Right lobe of liver (tissue), 6 donors: ENCODE results near the gene MAP3K5. TPM values are rescaled to one million over a fixed set of nuclear protein-coding genes. Genes with fewer than 3 reads are reported as not detected.

Experiments used
- ATAC-seq, 4 donors: fragments of 200-7000 bp; cut with Tn5 transposase; one replicate each; pipeline ENCODE4 v1.9.1; 2020; ENCODE audit warnings: mild to moderate bottlenecking in 4 of 4, moderate library complexity in 4 of 4
- DNase-seq, 3 donors: peaks; one replicate each; pipeline ENCODE4 v3.0.0-alpha.2; 2020
- H3K27ac ChIP-seq, 3 donors: fragments of 200-600 bp; one replicate each; pipeline ENCODE4 v1.8.0; 2022
- H3K27me3 ChIP-seq, 2 donors: fragments of 200-600 bp; one replicate each; pipeline ENCODE4 v1.8.0; 2022
- H3K36me3 ChIP-seq, 4 donors: fragments of 200-600 bp; sonication (generic) in 1 of 4; one replicate each; pipeline versions ENCODE4 v1.5.1 to v1.8.0; 2017 to 2022; ENCODE audit warnings: control low read depth in 1 of 4
- H3K4me1 ChIP-seq, 4 donors: fragments of 200-600 bp; sonication (generic) in 1 of 4; one replicate each; pipeline versions ENCODE4 v1.5.1 to v1.8.0; 2017 to 2022; ENCODE audit warnings: control low read depth in 1 of 4
- H3K4me3 ChIP-seq, 3 donors: fragments of 200-600 bp; one replicate each; pipeline ENCODE4 v1.8.0; 2022
- H3K9me3 ChIP-seq, 4 donors: fragments of 200-600 bp; sonication (generic) in 1 of 4; one replicate each; pipeline versions ENCODE4 v1.5.1 to v1.8.0; 2017 to 2022; ENCODE audit warnings: control low read depth in 1 of 4
- CTCF ChIP-seq, 4 donors: fragments of 200-600 bp in 3 of 4; fragments of 450-650 bp in 1 of 4; IDR thresholded peaks; one replicate each; pipeline versions ENCODE4 v1.5.1 to v1.8.0; 2016 to 2022; ENCODE audit warnings: antibody characterized with exemption in 4 of 4, mild to moderate bottlenecking in 2 of 4
- POLR2A ChIP-seq: fragments of 450-650 bp; IDR thresholded peaks from one replicate; pipeline ENCODE4 v1.6.1; 2017; ENCODE audit warnings: antibody characterized with exemption, mild to moderate bottlenecking
- WGBS: methylation state at CpG from one replicate; pipeline ENCODE4 v1.1.6; 2018; ENCODE audit warnings: low coverage, low lambda C conversion rate; ENCODE audit not compliant: insufficient coverage; ENCODE audit errors: missing lambda C conversion rate; 5-methylcytosine and 5-hydroxymethylcytosine counted together
- intact Hi-C, 2 donors: fragments of 100-400 bp; cut with DNase I; formaldehyde crosslinking; loops; one replicate each; pipeline versions ENCODE4 v1.11.2 to v1.14.1; 2022
- total RNA-seq, 6 experiments: library from RNA; depleted of rRNA in 2 of 6; stranded (reverse); fragments of >200 nt in 2 of 6; fragmentation: NEBNext Ultra II Directional in 3 of 6; extraction: Animal tissue kit (Norgen Biotek cat#: 25700) in 3 of 6; gene quantifications; one replicate each; pipeline versions ENCODE4 v1.1.0 to v1.2.4, GENCODE V29; 2016 to 2023
- donor health status: DM: no; HTN: yes; CAD: no.
- donor health status: DM: no; HTN: no; CAD: no.
- donor health status: DM: no; HTN: no; CAD: no.
- donor health status: DM: no; HTN: yes; CAD: no.
- donor health status: DM: no; HTN: yes; CAD: no.

MAP3K5 gene
- total RNA-seq, 6 experiments from 2014 or later, result 5.0 to 10.4 (median 6.9) TPM

GRCh38 chr6:136766274-136766673 is 26.0 kb downstream of the MAP3K5 start:
- Histone ChIP-seq H3K9me3 (no peaks in the 10 kb centered on the region), H3K4me3 (no peak overlapping the region), H3K27me3 (no peaks in the 10 kb centered on the region), H3K4me1 (peaks cover 2 to 60% (median 16%) of the 10 kb centered on the region in 4 donors), H3K27ac (peak overlapping the region in 1 of 3 donors; percentile 58), H3K36me3 (no peaks in the 10 kb centered on the region)
- DNase-seq (peak in 1 of 3 donors; percentile 33), ATAC-seq (peak; percentile 23 to 49 (median 44))
- intact Hi-C loops, result no loop called here
- TF ChIP-seq POLR2A, result no peak
- no peak for TF ChIP-seq CTCF (IDR thresholded peaks at IDR 0.05)
- WGBS, result 33% methylated on average over 3 of the region's 3 CpGs

- no peak overlapping the region for H3K4me3 ChIP-seq
- no peak for DNase-seq
- H3K9me3 ChIP-seq, result no peaks in the 10 kb centered on the region
- no peaks in the 10 kb centered on the region for H3K27me3 ChIP-seq
- peaks cover 2 to 68% (median 16%) of the 10 kb centered on the region in 4 donors for H3K4me1 ChIP-seq
- peak in 1 of 4 donors; percentile 6 for ATAC-seq
- WGBS, result 63% methylated on average over 3 of the region's 3 CpGs
- no peak for TF ChIP-seq CTCF (IDR thresholded peaks at IDR 0.05)
- TF ChIP-seq POLR2A, result no peak
- no peak overlapping the region for H3K27ac ChIP-seq
- H3K36me3 ChIP-seq, result no peaks in the 10 kb centered on the region
- intact Hi-C loops, result no loop called here
These were observed 27.7 kb downstream of the MAP3K5 start for GRCh38 chr6:136764517-136764993.

- no peak for ATAC-seq
- WGBS, result 61% methylated on average over 5 of the region's 5 CpGs
These were observed 28.4 kb downstream of the MAP3K5 start for GRCh38 chr6:136763716-136764516.

GRCh38 chr6:136763255-136763654 is 29.0 kb downstream of the MAP3K5 start:
- H3K27ac ChIP-seq, result no peak overlapping the region
- H3K4me1 ChIP-seq, result peaks cover 2 to 59% (median 16%) of the 10 kb centered on the region in 4 donors
- H3K27me3 ChIP-seq, result no peaks in the 10 kb centered on the region
- intact Hi-C loops, result no loop called here
- DNase-seq, result no peak
- H3K4me3 ChIP-seq, result no peak overlapping the region
- H3K9me3 ChIP-seq, result no peaks in the 10 kb centered on the region
- TF ChIP-seq CTCF (IDR thresholded peaks at IDR 0.05) (no peak), POLR2A (no peak)
- WGBS, result 88% methylated on average over 1 of the region's 1 CpG
- H3K36me3 ChIP-seq, result no peaks in the 10 kb centered on the region
- ATAC-seq, result no peak

More at GRCh38 chr6:136763716-136764516, 28.4 kb downstream of the MAP3K5 start:
- H3K36me3 ChIP-seq, result no peaks in the 10 kb centered on the region
- DNase-seq, result peak in 1 of 3 donors; percentile 18
- no peak for TF ChIP-seq CTCF (IDR thresholded peaks at IDR 0.05)
- no peak overlapping the region for H3K27ac ChIP-seq
- no peak overlapping the region for H3K4me3 ChIP-seq
- no peaks in the 10 kb centered on the region for H3K9me3 ChIP-seq
- intact Hi-C loops, result no loop called here
- H3K4me1 ChIP-seq, result peaks cover 2 to 64% (median 16%) of the 10 kb centered on the region in 4 donors
- no peaks in the 10 kb centered on the region for H3K27me3 ChIP-seq
